Spinal cord (tissue), 10 donors: ENCODE measurements around the gene NEDD4L. TPM values are rescaled to one million over a fixed set of nuclear protein-coding genes. Genes with fewer than 3 reads are reported as not detected.

ENCODE experiments used
- DNase-seq, 6 donors: peaks; one replicate each; pipeline versions ENCODE4 v3.0.0 to v3.0.0-alpha.2; 2013 to 2015; ENCODE audit warnings: low spot score in 6 of 6, low read depth in 4 of 6
- H3K27ac ChIP-seq: one replicate; pipeline ENCODE4 v1.5.1; 2013; ENCODE audit warnings: low read depth, low read length, control low read depth
- H3K27me3 ChIP-seq: one replicate; pipeline ENCODE4 v1.6.1; 2013; ENCODE audit warnings: low read length; ENCODE audit not compliant: control insufficient read depth, insufficient read depth
- H3K36me3 ChIP-seq: one replicate; pipeline ENCODE4 v1.6.1; 2013; ENCODE audit warnings: low read length; ENCODE audit not compliant: control insufficient read depth, insufficient read depth
- H3K4me1 ChIP-seq: one replicate; pipeline ENCODE4 v1.6.1; 2013; ENCODE audit warnings: low read length; ENCODE audit not compliant: control insufficient read depth, insufficient read depth
- H3K4me3 ChIP-seq: one replicate; pipeline ENCODE4 v1.5.1; 2013; ENCODE audit warnings: low read depth, low read length, control low read depth
- H3K9me3 ChIP-seq: one replicate; pipeline ENCODE4 v1.6.1; 2013; ENCODE audit warnings: low read length; ENCODE audit not compliant: control insufficient read depth, insufficient read depth
- WGBS: methylation state at CpG from one replicate; pipeline ENCODE4 v1.1.5; 2013; ENCODE audit warnings: missing lambda C conversion rate; ENCODE audit not compliant: insufficient coverage; 5-methylcytosine and 5-hydroxymethylcytosine counted together
- polyA plus RNA-seq, 2 donors: library from polyadenylated mRNA; unstranded; fragments of 120-200 nt; gene quantifications; one replicate each; pipeline ENCODE4 v1.2.1, GENCODE V29; 2013; ENCODE audit not compliant: insufficient read length in 2 of 2
- total RNA-seq, 2 donors: library from RNA; depleted of rRNA in 1 of 2; stranded (reverse); fragments of 120-200 nt in 1 of 2; fragments of >200 nt in 1 of 2; gene quantifications; one replicate each; pipeline versions ENCODE4 v1.2.3 to v1.2.4, GENCODE V29; 2013 to 2014
- donor health status: healthy.

The NEDD4L gene
- total and polyA plus RNA-seq, 4 donors: 33.8 to 51.7 (median 49.7) TPM

GRCh38 chr18:58396144-58396543 lies 352.1 kb downstream of the NEDD4L start:
- DNase-seq: peak in 1 of 6 donors; percentile 12
- no peak overlapping the region for H3K27ac ChIP-seq
- H3K4me1 ChIP-seq: peaks cover 18% of the 10 kb centered on the region
- H3K27me3 ChIP-seq: no peaks in the 10 kb centered on the region
- 65% methylated on average over 5 of the region's 10 CpGs for WGBS
- H3K36me3 ChIP-seq: peaks cover 14% of the 10 kb centered on the region
- no peak overlapping the region for H3K4me3 ChIP-seq
- no peaks in the 10 kb centered on the region for H3K9me3 ChIP-seq

DNA sequence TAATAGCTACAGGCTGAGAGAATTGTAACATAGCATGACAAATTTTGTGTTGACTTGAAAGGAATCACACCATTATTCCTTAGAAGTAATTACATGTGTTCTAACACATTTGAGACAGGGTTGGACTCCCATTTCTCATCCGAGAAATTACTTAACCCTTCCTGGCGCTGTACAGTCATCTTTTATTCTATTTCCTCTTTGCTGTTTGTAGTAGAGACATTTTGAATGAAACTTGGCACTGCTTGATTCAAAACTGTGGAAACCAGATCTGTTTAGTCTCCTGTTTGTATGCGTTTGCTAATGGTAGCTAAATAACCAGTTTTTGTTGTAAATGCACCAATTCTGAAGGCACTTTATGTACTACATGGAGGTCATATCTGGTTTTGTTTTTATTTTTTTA lies 352.9 kb downstream of the NEDD4L start:
- DNase-seq: no peak
- peaks cover 11% of the 10 kb centered on the region for H3K36me3 ChIP-seq

GRCh38 chr18:58397385-58398132 lies 353.5 kb downstream of the NEDD4L start:
- Histone ChIP-seq H3K4me3 (no peak overlapping the region), H3K36me3 (peaks cover 10% of the 10 kb centered on the region), H3K9me3 (no peaks in the 10 kb centered on the region), H3K27ac (no peak overlapping the region), H3K4me1 (peaks cover 10% of the 10 kb centered on the region), H3K27me3 (no peaks in the 10 kb centered on the region)
- DNase-seq: no peak
- WGBS: 86% methylated on average over 8 of the region's 9 CpGs

More for the DNA sequence above, 352.9 kb downstream of the NEDD4L start:
- WGBS: 50% methylated on average over 1 of the region's 3 CpGs
- Histone ChIP-seq H3K27me3 (no peaks in the 10 kb centered on the region), H3K4me3 (no peak overlapping the region), H3K27ac (no peak overlapping the region), H3K4me1 (peaks cover 14% of the 10 kb centered on the region), H3K9me3 (no peaks in the 10 kb centered on the region)

- DNase-seq: no peak
- H3K27ac ChIP-seq: no peak overlapping the region
- 89% methylated on average over 9 of the region's 11 CpGs for WGBS
- peaks cover 21% of the 10 kb centered on the region for H3K4me1 ChIP-seq
- peaks cover 13% of the 10 kb centered on the region for H3K36me3 ChIP-seq
- no peak overlapping the region for H3K4me3 ChIP-seq
- no peaks in the 10 kb centered on the region for H3K27me3 ChIP-seq
- H3K9me3 ChIP-seq: no peaks in the 10 kb centered on the region
These were observed 354.8 kb downstream of the NEDD4L start for GRCh38 chr18:58398648-58399398.

DNA sequence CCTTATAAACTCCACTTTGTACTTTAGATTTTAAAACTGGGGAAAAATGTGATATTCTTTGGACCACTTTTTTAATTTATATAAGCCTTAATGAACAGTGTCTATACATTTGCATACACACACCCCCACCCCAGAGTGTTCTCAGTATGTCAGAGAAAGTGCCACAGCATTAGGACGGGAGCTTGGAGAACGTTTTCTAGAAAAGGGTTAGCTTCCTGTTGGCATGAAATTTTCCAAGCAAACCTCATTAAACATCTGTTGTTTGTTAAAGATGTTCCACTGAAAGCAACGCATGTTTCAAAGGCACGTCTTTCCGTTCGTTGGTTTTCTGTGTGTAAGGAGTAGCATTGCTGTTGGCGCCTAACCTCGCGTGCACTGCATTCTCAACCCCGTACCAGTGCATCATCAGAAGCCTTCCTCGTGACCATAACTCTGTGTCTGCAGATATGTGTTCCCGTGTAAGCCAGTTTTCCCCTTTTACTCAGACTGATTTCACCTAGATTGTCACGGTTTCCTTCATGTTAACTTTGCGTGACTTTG lies 356.4 kb downstream of the NEDD4L start:
- Histone ChIP-seq H3K4me1 (peaks cover 25% of the 10 kb centered on the region), H3K27ac (no peak overlapping the region), H3K27me3 (no peaks in the 10 kb centered on the region), H3K36me3 (peaks cover 16% of the 10 kb centered on the region), H3K4me3 (no peak overlapping the region), H3K9me3 (no peaks in the 10 kb centered on the region)
- DNase-seq: peak in 1 of 6 donors; percentile 76
- no CpG with 5 or more reads among the region's 14 CpGs for WGBS

GRCh38 chr18:58401191-58401590 lies 357.2 kb downstream of the NEDD4L start:
- H3K36me3 ChIP-seq: peaks cover 14% of the 10 kb centered on the region
- no CpG with 5 or more reads among the region's 2 CpGs for WGBS
- peak in 1 of 6 donors; percentile 11 for DNase-seq
- no peak overlapping the region for H3K4me3 ChIP-seq
- no peaks in the 10 kb centered on the region for H3K27me3 ChIP-seq
- H3K27ac ChIP-seq: no peak overlapping the region
- peaks cover 28% of the 10 kb centered on the region for H3K4me1 ChIP-seq
- no peaks in the 10 kb centered on the region for H3K9me3 ChIP-seq

- Histone ChIP-seq H3K4me1 (peaks cover 28% of the 10 kb centered on the region), H3K27me3 (no peaks in the 10 kb centered on the region), H3K4me3 (no peak overlapping the region), H3K9me3 (no peaks in the 10 kb centered on the region), H3K36me3 (peaks cover 13% of the 10 kb centered on the region), H3K27ac (no peak overlapping the region)
- 11% methylated on average over 3 of the region's 9 CpGs for WGBS
- peak in 2 of 6 donors; percentile 28 to 70 for DNase-seq
These were observed 358.2 kb downstream of the NEDD4L start for GRCh38 chr18:58402247-58402646.

DNA sequence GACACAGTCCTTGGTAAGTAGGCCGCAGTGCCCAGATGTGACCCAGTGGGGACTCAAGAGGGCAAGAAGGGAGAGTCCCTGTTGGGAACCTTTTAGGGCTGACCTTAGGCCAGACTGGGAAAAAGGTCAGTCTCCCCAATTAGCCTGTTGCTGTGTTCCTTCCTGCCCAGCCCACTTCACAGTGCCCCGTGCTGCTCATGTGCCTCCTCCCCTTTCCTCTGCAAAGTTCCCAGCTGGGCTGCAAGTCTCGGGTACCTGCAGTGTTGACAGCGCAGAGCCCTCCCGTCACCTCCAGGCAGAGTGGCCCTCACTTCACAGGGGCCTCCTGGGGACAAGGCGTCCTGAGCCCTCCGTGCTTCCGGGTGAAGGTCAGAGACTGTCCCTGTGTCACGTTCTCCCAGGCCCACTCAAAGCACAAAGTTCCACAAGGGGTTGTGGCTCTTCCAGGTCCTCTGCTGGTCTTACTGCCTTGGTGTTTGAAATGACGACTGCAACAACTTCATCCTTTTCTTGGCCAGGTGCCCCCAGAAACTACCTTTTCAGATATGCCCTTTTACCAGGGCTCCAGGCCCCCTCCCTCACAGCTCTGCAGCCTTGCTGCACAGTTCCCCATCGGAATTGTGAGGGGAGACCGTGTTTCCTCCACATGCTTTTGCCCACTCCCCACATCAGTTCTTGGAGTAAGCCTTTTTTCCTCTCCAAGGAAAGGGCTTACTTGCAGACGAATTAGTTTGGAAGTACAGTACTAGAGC lies 359.1 kb downstream of the NEDD4L start:
- WGBS: 70% methylated on average over 13 of the region's 13 CpGs
- H3K27ac ChIP-seq: peak overlapping the region; percentile 4
- no peaks in the 10 kb centered on the region for H3K27me3 ChIP-seq
- peaks cover 28% of the 10 kb centered on the region for H3K4me1 ChIP-seq
- H3K9me3 ChIP-seq: no peaks in the 10 kb centered on the region
- H3K4me3 ChIP-seq: no peak overlapping the region
- DNase-seq: no peak
- H3K36me3 ChIP-seq: peaks cover 13% of the 10 kb centered on the region

DNA sequence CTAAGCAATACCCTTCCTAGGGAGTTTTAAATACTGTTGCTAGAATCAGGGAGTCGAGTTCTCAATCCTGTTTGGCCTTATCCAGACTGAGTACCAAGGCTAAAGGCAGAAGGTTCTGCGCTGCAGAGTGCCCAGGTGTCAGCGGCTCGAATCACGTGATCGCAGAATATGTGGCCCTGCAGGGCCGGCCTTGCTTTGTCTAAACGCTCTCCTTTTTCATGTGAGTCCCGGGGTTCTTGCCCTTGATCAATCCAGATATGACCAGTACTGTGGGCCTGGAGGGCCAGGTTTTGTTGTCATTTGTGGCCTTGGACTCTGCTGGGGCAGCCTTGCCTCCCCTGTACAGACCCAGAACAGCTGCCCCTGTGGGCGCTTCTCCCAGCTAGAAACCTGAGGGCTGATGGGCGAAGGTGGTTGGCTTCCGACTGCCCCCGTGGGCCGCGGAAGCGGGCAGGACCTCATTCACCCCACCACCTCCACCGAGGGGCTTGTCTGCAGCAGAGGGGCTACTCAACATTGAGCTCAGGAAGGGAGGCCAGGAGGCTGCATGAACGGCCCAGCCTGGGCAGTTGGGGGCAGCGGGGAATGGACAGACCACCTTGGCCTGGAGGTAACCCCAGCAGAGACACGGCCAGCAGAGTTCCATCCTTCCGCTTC lies 359.9 kb downstream of the NEDD4L start:
- Histone ChIP-seq H3K9me3 (no peaks in the 10 kb centered on the region), H3K4me1 (peaks cover 25% of the 10 kb centered on the region), H3K27ac (no peak overlapping the region), H3K27me3 (no peaks in the 10 kb centered on the region), H3K36me3 (peaks cover 11% of the 10 kb centered on the region), H3K4me3 (no peak overlapping the region)
- WGBS: 96% methylated on average over 20 of the region's 21 CpGs
- no peak for DNase-seq
